Measurements from ENCODE around the gene C1QTNF6.

C1QTNF6 gene

DNA sequence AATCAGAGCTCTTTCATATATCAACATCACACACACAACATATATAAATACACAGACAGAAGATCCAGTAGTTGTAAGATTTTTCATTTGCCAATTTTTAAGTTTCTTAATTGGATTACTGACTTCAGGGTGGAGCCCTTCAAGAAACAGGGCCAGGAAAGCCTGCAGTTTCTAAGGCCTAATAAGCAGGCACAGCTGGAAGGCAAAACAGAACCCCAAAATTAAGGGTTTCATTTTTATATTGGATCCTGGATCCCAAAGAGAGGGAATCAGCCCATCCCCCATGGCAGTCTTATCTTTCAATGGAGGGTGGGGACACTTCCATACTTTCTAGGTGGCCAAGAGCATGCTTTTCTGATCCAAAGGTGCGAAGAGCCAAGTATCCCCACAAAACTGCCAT lies 4.7 kb upstream of the C1QTNF6 start:
- no peak for DNase-seq (ENCODE audit: low read depth in 3 of 3, low spot score in 1 of 3)

DNA sequence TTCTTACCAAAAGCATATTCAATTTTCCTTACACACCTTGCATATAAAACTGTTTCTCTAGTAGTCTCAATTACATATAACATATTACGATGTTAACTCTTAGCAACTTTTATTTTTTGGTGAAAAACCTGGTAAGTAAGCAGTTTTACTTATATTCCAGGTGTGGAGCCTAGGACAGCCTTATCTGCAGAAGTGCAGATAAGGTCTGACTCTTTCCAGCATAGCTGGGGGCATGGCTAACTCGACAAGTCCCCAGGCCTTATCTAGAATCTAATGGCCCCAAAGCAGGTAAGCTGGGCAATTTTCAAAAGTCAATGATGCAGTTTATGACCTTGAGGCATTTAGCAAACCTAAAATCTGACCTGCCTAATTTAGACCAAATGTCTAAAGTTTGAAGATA lies 4.2 kb upstream of the C1QTNF6 start:
- DNase-seq (ENCODE audit: low read depth in 3 of 3, low spot score in 1 of 3), result no peak

DNA sequence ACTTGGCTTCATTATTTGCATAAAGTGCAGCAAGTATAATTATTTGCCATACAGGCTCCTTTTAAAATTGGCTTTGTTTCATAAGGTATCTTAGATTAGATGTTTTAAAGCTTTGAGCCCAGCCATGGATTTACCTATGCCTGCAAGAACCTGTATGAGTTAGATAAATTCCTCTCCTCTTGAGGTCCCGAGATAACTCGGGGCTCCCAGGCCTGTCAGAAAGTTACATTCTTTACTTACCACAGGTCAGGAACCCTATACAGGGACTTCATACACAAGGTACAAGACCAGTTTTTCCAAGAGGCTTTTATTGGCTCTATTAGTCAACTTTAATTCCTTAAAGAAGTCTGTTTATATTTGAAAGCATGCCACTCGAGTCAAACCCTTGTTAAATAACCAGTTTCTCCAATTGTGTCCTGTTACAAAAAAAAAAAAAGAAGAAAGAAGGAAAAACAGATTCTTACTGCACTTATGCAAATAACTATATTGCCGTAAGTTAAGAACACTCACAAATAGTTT lies 2.3 kb upstream of the C1QTNF6 start:
- DNase-seq (ENCODE audit: low read depth in 3 of 3, low spot score in 1 of 3), result no peak

DNA sequence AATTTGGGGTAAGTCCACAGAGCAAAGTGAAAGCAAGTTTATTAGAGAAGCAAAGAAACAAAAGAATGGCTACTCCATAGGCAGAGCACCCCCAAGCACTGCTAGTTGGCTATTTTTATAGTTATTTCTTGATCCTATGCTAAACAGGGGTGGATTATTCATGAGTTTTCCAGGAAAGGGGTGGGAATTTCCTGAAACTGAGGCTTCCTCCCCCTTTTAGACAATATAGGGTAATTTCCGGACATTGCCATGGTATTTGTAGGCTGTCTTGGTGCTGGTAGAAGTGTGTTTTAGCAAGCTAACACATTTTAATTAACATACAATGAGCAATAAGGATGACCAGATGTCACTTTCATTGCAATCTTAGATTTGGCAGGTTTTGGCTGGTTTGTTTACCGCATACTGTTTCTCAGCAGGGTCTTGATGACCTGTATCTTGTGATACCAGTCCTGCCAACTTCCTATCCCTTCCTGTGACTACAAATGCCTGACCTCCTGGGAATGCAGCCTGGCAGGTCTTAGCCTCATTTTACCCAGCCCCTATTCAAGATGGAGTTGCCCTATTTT lies 937 bp upstream of the C1QTNF6 start:
- DNase-seq (ENCODE audit: low read depth in 3 of 3, low spot score in 1 of 3), result no peak

DNA sequence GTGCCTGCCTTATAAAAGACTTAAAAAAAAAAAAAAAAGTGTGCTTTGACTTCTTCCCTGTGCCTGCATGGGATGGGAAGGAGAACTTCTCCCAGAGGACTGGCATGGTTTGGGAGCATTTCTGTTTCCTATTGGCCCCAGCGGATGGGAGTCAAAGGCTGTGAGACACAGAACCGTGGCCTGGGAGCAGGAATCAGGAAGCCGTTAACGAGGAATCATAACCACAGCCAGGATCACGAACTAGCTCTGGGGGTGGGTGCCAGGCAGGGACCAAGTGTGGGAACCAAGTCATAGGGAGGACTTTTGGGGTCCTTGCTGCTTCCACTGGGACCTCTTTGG lies 526 bp downstream of the C1QTNF6 start:
- no peak for DNase-seq (ENCODE audit: low read depth in 3 of 3, low spot score in 1 of 3)

DNA sequence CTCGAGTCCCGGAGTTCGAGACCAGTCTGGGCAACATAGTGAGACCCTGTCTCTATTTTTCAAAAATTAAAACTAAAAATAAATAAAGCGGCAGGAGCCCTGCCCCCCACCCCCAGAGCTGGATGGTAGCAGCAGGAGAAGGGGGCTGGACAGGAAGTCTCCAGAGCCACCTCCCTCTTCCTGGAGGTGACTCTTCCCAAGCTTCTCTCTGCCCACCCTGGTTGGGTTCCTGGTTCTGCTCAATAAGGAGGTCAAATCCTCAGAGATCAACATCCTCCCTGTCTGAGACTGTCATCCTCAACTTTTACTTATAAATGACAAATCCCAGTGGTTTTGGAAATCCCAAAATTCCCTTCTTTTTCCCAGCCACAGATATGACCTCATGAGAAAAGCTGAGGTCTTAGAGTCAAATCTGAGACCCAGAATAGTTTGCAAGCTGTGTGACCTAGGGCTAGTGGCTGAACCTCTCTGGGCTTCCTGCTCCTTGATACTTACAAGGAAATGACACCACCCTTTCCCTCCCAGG lies 987 bp downstream of the C1QTNF6 start:
- no peak for DNase-seq (ENCODE audit: low read depth in 3 of 3, low spot score in 1 of 3)

DNA sequence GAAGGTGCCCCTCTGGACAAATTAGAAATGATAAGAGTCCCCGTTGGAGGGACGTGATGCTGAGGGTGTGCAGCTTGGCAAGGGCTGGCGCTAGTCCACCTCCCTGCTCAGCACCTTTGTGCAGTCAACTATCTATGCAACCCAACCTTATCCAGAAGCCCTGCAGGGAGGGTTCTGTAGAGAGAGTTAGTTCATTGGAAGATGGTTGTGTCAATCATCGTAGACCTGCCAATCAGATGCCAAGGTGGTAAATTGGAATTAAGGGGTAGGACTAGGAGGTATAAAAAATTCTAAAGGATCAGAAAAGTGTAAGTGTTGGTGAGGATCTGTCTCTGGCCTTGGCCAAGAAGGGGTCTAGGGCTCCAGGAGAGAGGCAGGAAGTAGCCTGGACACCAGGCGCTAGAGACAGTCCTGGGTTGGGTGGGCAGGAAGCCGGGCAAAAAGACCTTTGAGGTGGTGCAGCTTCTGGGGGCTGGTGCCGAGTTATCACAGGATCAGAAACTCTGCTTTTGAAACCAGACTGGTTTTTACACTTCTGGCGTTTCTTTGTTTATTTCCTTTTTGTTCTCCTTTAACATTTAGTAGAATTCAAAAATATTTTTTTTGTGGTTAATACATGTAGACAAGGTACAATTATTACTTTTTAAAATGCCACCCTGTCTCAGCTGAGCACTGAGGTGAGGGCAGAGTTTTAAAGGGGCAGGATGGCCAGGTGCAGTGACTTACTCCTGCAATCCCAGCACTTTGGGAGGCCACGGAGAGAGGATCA lies 1.6 kb downstream of the C1QTNF6 start:
- no peak for DNase-seq (ENCODE audit: low read depth in 3 of 3, low spot score in 1 of 3)

DNA sequence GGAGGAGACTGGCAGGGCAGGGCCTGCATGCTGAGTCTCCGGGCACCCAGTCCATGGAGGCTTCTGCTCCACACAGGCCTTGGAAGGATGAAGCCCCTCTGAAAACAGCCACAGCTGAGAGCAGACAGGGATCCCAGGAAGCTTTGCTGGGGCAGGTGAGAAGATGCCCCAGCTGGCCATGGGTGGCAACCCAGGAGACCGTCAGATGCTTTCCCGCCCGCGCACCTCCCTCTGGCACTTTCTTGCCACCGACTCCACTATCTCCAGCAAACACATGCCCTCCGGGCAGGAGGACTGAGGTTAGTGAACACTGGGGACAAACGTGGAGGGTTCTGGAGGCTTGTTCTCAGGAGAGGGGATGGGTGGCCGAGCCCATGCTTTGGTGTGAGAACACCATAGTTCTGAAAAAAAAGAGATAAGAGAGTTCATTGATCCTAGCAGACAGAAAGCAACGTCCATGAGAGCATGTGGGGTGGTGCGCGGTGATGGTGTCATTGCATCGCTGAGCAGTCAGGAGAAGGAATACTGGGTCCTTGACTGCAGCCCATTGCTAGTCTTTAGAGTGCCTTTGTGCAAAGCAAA lies 2.3 kb downstream of the C1QTNF6 start:
- DNase-seq (ENCODE audit: low read depth in 3 of 3, low spot score in 1 of 3), result no peak

DNA sequence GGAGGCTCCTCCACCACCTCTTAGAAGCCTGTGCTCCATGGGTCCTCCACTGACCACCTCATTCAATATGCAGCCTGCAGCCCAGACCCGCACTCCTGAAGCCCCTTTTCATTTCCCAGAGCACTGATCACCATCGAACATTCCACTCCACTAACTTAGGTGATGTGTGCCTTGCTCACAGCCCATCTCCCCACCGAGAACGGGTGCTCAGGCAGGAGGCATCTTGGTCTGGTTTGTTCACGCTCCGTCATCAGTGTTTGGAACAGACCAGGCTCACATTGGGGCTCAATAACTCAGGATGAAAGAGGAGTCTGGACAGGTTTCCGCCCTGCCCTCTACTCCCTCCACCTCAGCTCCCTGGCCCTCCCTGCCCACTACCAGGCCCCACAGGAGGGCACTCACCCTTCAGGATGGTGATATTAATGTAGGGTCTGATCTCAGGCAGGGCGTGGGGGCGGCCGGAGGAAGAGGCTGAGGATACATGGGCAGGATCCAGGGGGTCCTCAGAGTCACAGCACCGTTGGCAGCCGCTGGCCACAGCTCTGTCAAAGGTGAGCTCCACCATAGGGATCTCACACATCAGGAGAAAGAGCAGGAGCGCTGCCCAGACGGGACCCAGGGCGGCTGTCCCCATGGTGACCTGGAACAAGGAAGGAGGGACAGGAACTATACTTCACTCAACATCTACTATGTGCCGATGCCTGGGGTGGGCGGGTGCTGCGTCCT lies 3.1 kb downstream of the C1QTNF6 start:
- no peak for DNase-seq (ENCODE audit: low read depth in 3 of 3, low spot score in 1 of 3)

DNA sequence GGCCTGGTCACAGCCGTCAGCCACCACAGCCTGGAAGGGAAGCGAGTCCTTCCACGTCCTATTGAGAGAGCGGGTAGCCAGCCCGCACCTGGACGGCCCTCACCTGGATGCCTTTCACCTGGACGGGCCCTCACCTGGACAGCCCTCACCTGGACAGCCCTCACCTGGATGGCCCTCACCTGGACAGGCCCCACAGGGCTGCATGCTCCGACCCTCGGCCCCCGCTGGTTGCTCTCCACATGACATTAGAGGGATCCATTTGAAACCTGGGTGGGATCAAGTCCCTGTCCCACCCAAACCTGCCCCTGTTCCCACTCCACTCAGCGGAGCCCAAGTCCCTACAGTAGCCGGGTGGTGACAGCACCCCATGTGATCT lies 3.7 kb downstream of the C1QTNF6 start:
- no peak for DNase-seq (ENCODE audit: low read depth in 3 of 3, low spot score in 1 of 3)

DNA sequence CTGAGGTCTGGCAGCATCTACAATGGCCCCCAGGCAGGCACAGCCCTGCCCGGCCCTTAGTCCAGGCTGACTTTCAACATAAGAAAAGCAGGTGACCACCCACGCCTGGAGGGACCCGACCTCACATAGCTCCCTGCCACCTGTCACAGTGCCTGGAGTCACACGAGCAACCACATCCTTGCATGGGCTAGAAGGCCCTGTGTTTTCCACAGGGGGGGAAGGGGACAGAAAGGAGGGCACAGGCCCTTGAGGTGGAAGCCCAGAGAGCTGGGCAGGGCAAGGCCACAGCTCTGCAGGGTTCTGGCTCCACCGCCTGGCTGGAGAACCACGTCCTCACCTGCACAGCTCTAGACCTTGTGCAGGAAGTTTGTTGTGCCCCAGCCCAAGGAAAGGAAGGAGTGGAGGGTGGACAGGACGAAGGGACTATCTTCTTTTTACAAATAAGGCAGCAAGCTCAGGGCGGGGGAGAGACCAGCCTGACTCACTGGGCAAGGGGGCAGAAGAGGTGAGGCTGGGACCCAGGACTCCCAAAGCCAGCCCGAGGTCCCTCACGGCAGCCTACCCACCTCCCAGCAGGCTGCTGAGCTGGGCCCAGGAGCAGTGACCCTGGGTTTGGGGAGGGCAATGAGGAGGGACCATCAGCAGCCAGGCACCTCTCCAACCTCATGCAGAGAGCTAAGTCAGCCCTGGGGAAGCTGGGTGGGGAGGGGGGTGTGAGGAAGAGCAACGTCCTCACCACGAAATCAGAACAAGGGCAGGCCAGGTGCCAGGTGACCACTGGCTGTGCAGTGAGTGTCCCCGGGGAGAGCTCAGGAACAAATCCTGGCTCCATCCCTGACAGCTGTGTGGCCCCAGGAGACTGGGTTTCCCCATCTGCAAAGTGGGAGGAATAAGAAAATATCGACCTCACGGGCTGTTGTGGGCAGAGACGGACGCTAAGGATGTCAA lies 4.3 kb downstream of the C1QTNF6 start:
- no peak for DNase-seq (ENCODE audit: low read depth in 3 of 3, low spot score in 1 of 3)

DNA sequence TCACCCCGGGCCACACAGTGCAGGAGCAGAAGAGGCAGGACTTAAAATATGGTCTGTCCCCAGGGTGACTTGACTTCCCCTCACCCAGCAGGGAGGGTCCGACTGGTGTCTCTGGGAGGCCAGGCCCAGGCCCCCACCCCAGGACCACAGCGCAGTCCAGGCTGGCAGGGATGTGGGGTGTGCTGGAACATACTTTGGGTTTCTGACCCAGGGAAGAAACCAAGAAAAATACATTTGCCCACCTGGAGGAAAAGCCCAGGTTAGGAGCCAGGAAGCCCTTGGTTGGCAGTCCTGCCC lies 5.2 kb downstream of the C1QTNF6 start:
- no peak for DNase-seq (ENCODE audit: low read depth in 3 of 3, low spot score in 1 of 3)

DNA sequence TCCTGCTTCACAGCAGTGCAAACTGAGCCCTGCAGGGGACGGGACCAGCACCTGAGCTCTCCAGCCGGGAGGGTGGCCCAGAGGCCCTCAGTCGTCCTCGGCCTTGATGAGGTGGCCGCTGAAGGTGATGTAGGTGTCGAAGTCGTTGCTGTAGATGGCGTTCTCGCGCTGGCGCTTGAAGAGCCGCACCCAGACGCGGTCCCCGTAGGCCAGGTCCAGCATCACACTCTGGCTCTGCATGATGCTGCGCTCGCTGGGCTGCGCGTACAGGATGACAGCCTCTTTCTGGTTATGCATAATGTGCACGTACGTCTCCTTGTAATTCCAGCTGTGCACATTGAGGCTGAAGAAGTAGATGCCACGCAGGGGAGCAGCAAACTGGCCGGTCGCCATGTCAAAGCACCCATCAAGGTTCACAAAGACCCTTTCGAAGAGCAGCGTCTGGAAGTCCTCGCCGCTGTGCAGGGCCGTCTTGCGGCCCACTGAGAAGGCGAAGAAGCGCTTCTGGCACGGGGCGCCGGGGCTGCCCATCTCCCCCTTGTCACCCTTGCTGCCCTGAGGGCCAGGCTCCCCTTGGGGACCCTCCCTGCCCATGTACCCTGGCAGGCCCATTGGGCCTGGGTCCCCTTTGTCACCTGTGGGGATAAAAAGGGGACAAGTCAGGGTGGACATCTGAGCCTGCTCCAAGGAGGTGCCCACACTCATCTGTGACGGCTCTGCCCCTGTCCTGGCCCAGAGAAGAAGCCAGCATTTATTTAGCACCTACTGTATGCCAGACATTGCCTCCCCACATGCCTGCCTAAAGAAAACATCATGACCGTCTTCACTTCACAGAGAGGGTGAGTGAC lies 5.7 kb downstream of the C1QTNF6 start:
- DNase-seq (ENCODE audit: low read depth in 3 of 3, low spot score in 1 of 3), result no peak

DNA sequence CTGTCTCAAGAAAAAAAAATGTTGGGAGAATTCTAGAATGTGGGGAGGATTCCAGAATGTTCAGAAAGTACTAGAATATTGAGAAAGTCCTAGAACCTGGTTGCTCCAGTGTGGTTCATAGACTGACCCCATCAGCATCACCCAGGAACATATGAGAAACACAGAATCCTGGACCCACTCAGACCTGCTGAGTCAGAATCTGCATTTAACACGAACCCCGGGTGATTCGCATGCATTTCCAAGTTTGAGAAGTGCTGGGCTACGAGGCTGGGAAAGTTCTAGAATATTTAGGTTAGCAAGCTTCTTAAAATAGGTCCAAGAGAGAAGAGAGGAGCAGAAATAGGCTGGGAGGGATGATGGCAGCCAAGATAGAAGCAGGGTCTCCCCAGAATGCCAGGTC lies 6.4 kb downstream of the C1QTNF6 start:
- DNase-seq (ENCODE audit: low read depth in 3 of 3, low spot score in 1 of 3), result no peak

DNA sequence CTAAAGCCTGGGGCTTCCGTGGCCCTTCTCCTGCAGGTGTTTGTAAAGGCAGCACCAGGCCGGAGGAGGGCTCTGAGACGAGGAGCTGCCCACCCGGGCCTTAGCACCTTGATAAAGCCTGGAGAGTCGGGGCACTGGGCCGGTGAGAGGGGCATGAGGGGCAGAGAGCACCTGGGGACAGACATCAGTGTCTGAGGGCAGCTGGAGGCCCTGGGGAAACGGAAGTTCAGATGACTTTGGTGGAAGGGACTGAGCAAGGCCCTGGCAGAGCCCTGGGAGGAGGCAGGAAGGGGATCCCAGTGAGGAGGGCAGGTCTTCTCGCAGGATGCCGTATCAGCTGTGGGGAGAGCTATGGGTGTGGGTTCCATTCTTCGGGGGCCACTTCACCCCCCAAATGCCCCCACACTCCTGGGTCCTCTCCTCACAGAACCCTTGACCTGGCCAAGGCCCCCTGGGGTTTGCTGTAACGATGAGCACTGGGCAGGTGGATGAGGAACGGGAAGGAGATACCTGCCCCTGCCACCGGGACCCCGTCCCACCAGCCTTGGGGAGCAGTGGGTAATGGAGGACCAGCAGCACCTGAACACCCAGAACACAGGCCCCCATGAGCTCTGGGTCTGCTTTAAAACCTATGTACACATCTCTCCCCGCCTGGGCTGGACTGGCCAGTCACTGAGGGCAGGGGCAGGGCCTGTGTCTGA lies 7.4 kb downstream of the C1QTNF6 start:
- no peak for DNase-seq (ENCODE audit: low read depth in 3 of 3, low spot score in 1 of 3)

DNA sequence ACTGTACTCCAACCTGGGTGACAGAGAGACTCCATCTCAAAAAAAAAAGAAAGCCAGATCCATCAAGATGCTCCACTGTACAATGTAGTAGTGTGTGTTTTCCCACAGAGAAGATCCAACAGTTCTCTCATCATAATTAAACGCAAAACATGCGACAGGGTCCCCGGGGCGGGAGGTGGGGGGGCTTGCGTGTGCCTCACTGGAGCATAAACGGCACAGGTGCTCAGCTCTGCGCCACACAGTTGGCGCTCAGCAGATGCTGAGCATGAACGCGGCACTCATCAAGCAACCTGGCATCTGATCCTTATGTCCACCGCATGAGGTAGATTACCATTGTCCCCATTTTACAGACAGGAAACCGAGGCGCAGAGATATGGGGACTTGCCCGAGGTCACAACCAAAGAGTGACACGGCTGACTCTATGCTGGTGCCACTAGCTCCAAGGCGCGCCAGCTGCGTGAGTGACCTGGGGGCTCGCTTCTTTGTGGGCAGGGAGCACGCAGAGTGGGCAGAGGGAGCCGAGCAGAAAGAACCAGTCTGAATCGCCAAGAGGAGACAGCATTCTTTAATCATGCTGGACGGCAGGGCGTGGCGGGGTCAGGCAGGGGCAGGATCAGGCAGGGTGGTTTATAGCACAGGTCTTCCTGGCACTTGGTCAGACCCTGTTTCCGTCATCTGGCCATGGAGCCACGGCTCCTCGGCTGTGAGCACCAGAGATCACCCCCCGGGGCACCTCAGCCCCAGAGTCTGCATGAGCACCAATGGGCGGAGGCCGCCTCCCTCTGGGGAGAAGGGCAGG lies 8.2 kb downstream of the C1QTNF6 start:
- DNase-seq (ENCODE audit: low read depth in 3 of 3, low spot score in 1 of 3), result no peak

DNA sequence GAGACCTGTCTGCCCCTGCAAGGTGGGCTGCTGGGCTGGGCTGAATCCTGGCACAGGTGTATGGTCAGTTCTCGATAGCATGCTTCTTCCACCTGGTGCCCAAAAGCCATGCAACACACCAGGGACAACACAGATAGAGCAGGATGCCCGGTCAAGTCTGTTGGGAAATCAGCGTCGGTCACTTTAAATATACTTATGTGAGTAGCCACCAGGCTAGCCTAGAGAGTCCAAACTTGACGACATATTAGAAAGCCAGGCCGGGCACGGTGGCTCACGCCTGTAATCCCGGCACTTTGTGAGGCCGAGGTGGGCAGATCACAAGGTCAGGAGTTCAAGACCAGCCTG lies 8.9 kb downstream of the C1QTNF6 start:
- DNase-seq (ENCODE audit: low read depth in 3 of 3, low spot score in 1 of 3), result no peak

DNA sequence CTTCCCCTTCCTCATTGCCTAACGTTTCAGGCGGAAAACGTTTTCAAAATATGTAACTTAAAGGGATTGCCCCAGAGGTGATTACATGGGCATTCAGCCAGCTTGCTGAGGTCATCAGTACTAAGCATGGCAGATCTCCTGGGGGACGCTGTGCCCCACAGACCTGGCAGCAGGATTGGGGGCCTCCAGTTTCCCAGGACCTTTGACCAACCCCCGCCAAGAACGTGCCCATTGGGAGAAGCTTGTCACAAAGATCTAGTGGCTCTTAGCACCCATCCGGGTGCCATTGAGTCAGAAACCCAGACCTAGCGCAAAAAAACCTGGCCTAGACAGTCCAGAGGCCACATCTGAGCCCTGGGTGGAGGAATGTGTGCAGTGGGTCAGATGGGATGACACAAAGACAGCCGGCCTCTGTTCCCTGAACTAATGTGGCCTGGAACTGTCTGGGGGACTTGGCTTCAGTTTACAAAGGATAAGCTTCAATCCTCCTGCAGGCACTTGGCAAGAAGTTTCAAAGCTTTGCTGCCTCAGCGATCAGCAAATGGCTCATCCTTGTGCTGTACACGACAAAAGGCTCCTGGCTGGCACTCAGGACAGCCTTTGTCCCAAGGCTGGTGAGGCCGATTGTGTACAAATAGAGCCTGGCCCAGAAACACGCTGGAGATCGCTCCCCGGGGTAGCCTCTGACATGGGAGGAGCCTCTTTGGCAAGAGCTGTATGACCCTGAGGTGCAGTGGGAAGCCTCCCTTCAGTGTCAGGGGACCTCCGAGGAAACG lies 9.5 kb downstream of the C1QTNF6 start:
- DNase-seq (ENCODE audit: low read depth in 3 of 3, low spot score in 1 of 3), result no peak

Measured in stimulated activated CD4-positive, alpha-beta T cell treated with anti-CD3 and anti-CD28 coated beads, TNF-alpha, amount 100 ng/mL, for 1 hour (primary cell).